PC-3 (cell line): ENCODE data around the gene INO80E.

Source experiments
- CTCF ChIP-seq: fragments of 300-600 bp; sonication (generic); conservative IDR thresholded peaks from 2 replicates; pipeline ENCODE4 v1.5.1; 2017; ENCODE audit warnings: antibody characterized with exemption, low read depth, mild to moderate bottlenecking, low read length
- EZH2 ChIP-seq: fragments of 300-600 bp; sonication (generic); IDR thresholded peaks from one replicate; pipeline ENCODE4 v1.6.1; 2017; ENCODE audit warnings: antibody characterized with exemption, mild to moderate bottlenecking, low read length; ENCODE audit not compliant: unreplicated experiment

DNA sequence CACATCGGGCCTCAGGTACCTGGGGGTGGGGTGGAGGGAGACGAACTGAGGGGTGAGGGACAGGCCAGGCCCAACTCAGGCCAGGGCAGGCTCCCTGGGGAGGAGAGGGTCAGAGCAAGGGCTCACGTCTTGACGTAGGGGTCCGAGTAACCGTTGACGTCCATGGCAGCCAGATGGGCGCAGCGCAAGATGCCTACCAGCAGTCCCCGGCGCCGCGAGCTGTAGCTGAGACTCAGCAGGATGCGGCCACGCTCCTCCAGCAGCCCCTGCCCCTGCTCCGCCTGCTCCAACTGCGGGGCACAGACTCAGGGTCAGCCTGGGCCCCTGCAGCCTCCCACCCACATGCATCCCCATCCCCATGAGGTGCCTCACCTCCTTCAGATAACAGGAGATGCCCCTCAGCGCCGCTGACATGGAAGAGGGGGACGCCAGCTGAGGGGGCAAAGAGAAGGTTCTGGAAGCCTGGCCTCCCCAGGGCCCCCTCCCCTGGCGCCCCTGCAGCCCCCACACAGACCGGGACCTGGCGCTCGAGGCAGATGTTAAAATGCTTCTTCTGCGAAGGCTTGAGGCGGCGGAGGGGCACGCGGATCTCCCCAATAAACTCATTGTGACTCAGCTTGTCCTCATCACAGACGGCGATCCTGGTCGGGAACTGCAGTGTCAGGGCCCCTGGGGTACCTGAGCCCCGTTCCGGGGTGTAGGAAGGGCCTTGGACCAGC, 10.8 kb downstream of the INO80E start:
- TF ChIP-seq CTCF = no peak
- TF ChIP-seq EZH2 = no peak
